Keratinocyte (primary cell): Measurements from ENCODE around the gene PXDN. TPM values are rescaled to one million over a fixed set of nuclear protein-coding genes. Genes with fewer than 3 reads are reported as not detected.

Experiments
- DNase-seq: peaks from one replicate; pipeline ENCODE4 v3.0.0-alpha.2; 2011; ENCODE audit warnings: low read depth, missing footprints, low spot score
- FAIRE-seq: peaks from 2 replicates; lab custom pipeline; 2011; peaks lifted over from hg19 to GRCh38; lab: Jason Lieb, UNC
- H2AFZ ChIP-seq: 2 replicates; pipeline ENCODE4 v1.6.0; 2012; ENCODE audit warnings: low read length, control low read depth, inconsistent platforms; ENCODE audit not compliant: control insufficient read depth
- H3K27ac ChIP-seq: 2 replicates; pipeline ENCODE4 v1.5.1; 2011; ENCODE audit warnings: low read length; ENCODE audit not compliant: control insufficient read depth, insufficient read depth
- H3K27me3 ChIP-seq: 3 replicates; pipeline ENCODE4 v1.6.0; 2011; ENCODE audit warnings: low read length; ENCODE audit not compliant: control insufficient read depth, insufficient read depth; ENCODE audit errors: extremely low read depth
- H3K36me3 ChIP-seq, 2 experiments: 2 replicates in 1 of 2; 3 replicates in 1 of 2; pipeline ENCODE4 v1.5.1; 2011; ENCODE audit warnings: low read length in 2 of 2, mild to moderate bottlenecking in 1 of 2; ENCODE audit not compliant: control insufficient read depth in 2 of 2, insufficient read depth in 2 of 2; ENCODE audit errors: extremely low read depth in 1 of 2
- H3K4me1 ChIP-seq: 3 replicates; pipeline ENCODE4 v1.5.1; 2011; ENCODE audit warnings: low read length; ENCODE audit not compliant: control insufficient read depth, insufficient read depth; ENCODE audit errors: extremely low read depth
- H3K4me2 ChIP-seq: 3 replicates; pipeline ENCODE4 v1.6.0; 2011; ENCODE audit warnings: low read depth, low read length; ENCODE audit not compliant: control insufficient read depth, insufficient read depth; ENCODE audit errors: extremely low read depth
- H3K4me3 ChIP-seq, 3 experiments: fragments of 200-600 bp in 1 of 3; sonication (generic) in 1 of 3; 2 replicates in 2 of 3; 3 replicates in 1 of 3; pipeline ENCODE4 v1.5.1; 2011 to 2016; ENCODE audit warnings: low read length in 3 of 3, mild to moderate bottlenecking in 3 of 3, control low read depth in 2 of 3, inconsistent platforms in 1 of 3, low read depth in 1 of 3, mixed read lengths in 1 of 3, mixed run types in 1 of 3, moderate library complexity in 1 of 3; ENCODE audit not compliant: control insufficient read depth in 2 of 3, insufficient read depth in 2 of 3; ENCODE audit errors: extremely low read depth in 1 of 3
- H3K79me2 ChIP-seq: 2 replicates; pipeline ENCODE4 v1.6.0; 2012; ENCODE audit warnings: low read length; ENCODE audit not compliant: control insufficient read depth, insufficient read depth
- H3K9ac ChIP-seq: 3 replicates; pipeline ENCODE4 v1.6.0; 2011; ENCODE audit warnings: low read length; ENCODE audit not compliant: control insufficient read depth, insufficient read depth; ENCODE audit errors: extremely low read depth
- H3K9me1 ChIP-seq: 3 replicates; pipeline ENCODE4 v1.6.0; 2011; ENCODE audit warnings: low read length; ENCODE audit not compliant: control insufficient read depth, insufficient read depth; ENCODE audit errors: extremely low read depth
- H3K9me3 ChIP-seq: 2 replicates; pipeline ENCODE4 v1.5.1; 2012; ENCODE audit warnings: low read depth, low read length; ENCODE audit not compliant: control insufficient read depth
- H4K20me1 ChIP-seq: 3 replicates; pipeline ENCODE4 v1.6.0; 2011; ENCODE audit warnings: low read length; ENCODE audit not compliant: control insufficient read depth, insufficient read depth; ENCODE audit errors: extremely low read depth
- CTCF ChIP-seq, 3 experiments: IDR thresholded peaks in 1 of 3; conservative IDR thresholded peaks in 1 of 3; optimal IDR thresholded peaks in 1 of 3; 2 replicates in 2 of 3; 3 replicates in 1 of 3; pipeline versions ENCODE3 to v1.5.1; 2011; ENCODE audit warnings: low read length in 3 of 3, mild to moderate bottlenecking in 3 of 3, moderate library complexity in 2 of 3, control low read depth in 1 of 3, inconsistent platforms in 1 of 3; ENCODE audit not compliant: insufficient read depth in 2 of 3; ENCODE audit errors: extremely low read depth in 1 of 3
- EZH2 ChIP-seq: IDR thresholded peaks from one replicate; pipeline ENCODE4 v1.6.1; 2012; ENCODE audit warnings: inconsistent platforms, mild to moderate bottlenecking, low read length, moderate library complexity
- dilution Hi-C: fragments of 300-500 bp; cut with MboI; formaldehyde crosslinking; loops from one replicate; pipeline ENCODE4 v1.7.0; 2020; ENCODE audit warnings: low sequenced_read_pairs; ENCODE audit not compliant: extremely low pct_ligation_motif_present
- polyA plus RNA-seq, 5 experiments: library from polyadenylated mRNA; depleted of rRNA in 3 of 5; stranded (reverse) in 3 of 5; stranded (forward) in 1 of 5; unstranded in 1 of 5; fragments of >200 nt; gene quantifications; 1 replicate in 1 of 5; 2 replicates in 3 of 5; 3 replicates in 1 of 5; pipeline versions ENCODE4 v1.2.1 to v1.2.3, GENCODE V29; 2011 to 2012; ENCODE audit warnings: missing spikeins in 2 of 5, low read depth in 1 of 5, low replicate concordance in 1 of 5

The PXDN gene
- polyA plus RNA-seq, 1 donor (not counting 4 experiments of a cell fraction or from before 2014, with no cell fraction given) = 36.7 TPM

- TF ChIP-seq CTCF (optimal IDR thresholded peaks at IDR 0.05 in 1 of 3, IDR thresholded peaks at IDR 0.05 in 1 of 3, conservative IDR thresholded peaks at IDR 0.05 in 1 of 3; ENCODE audit: extremely low read depth in 1 of 3, insufficient read depth in 2 of 3, low read length in 3 of 3) (no peak), EZH2 (no peak)
- Histone ChIP-seq H4K20me1 (peaks cover 2% of the 10 kb centered on the region), H3K36me3 (peaks cover 0 to 2% of the 10 kb centered on the region in 2 experiments), H3K79me2 (peaks cover 46% of the 10 kb centered on the region), H3K27ac (no peak overlapping the region), H3K4me3 (no peak overlapping the region), H3K9me3 (no peaks in the 10 kb centered on the region), H3K4me1 (peaks cover 16% of the 10 kb centered on the region), H3K9ac (no peak overlapping the region), H3K4me2 (no peak overlapping the region), H2AFZ (no peak overlapping the region), H3K27me3 (no peaks in the 10 kb centered on the region), H3K9me1 (peaks cover 2% of the 10 kb centered on the region)
- dilution Hi-C loops = no loop called here
- no peak for DNase-seq
- peak; percentile 67 for FAIRE-seq
These were observed 45.9 kb downstream of the PXDN start for GRCh38 chr2:1698188-1698945.

GRCh38 chr2:1697601-1698000 lies 46.7 kb downstream of the PXDN start:
- FAIRE-seq (no peak), DNase-seq (no peak)
- no peak overlapping the region for H3K9ac ChIP-seq
- dilution Hi-C loops = no loop called here
- no peak overlapping the region for H2AFZ ChIP-seq
- H4K20me1 ChIP-seq = peaks cover 2% of the 10 kb centered on the region
- H3K79me2 ChIP-seq = peaks cover 46% of the 10 kb centered on the region
- peaks cover 0 to 2% of the 10 kb centered on the region in 2 experiments for H3K36me3 ChIP-seq
- no peak for TF ChIP-seq CTCF (optimal IDR thresholded peaks at IDR 0.05 in 1 of 3, IDR thresholded peaks at IDR 0.05 in 1 of 3, conservative IDR thresholded peaks at IDR 0.05 in 1 of 3; ENCODE audit: extremely low read depth in 1 of 3, insufficient read depth in 2 of 3, low read length in 3 of 3)
- TF ChIP-seq EZH2 = no peak
- no peak overlapping the region for H3K4me2 ChIP-seq
- H3K9me1 ChIP-seq = peaks cover 2% of the 10 kb centered on the region
- peaks cover 16% of the 10 kb centered on the region for H3K4me1 ChIP-seq
- no peak overlapping the region for H3K27ac ChIP-seq
- no peaks in the 10 kb centered on the region for H3K27me3 ChIP-seq
- no peak overlapping the region for H3K4me3 ChIP-seq
- no peaks in the 10 kb centered on the region for H3K9me3 ChIP-seq
